IMR-90 (cell line): ENCODE data around the gene SLC44A2.

ENCODE experiments used
- CTCF ChIP-seq: conservative IDR thresholded peaks from 2 replicates; pipeline ENCODE4 v1.5.1; 2012; ENCODE audit warnings: mild to moderate bottlenecking, low read depth, low read length, improper control_type of control experiment
- POLR2A ChIP-seq: IDR thresholded peaks from 2 replicates; pipeline ENCODE4 v1.6.1; 2012; ENCODE audit warnings: mild to moderate bottlenecking, low read depth, low read length

GRCh38 chr19:10577951-10578350 is 47.4 kb upstream of the SLC44A2 start:
- TF ChIP-seq POLR2A (no peak), CTCF (no peak)
